ENCODE data around the gene NRCAM. TPM values are rescaled to one million over a fixed set of nuclear protein-coding genes. Genes with fewer than 3 reads are reported as not detected.
"Not testable (repeated sequence)": the region's sequence is repeated elsewhere in the genome, so short reads cannot be mapped to it uniquely, and the experiment has no call there.

The NRCAM gene
- total RNA-seq, 1 experiment from 2014 or later: 2.4 TPM

GRCh38 chr7:108402865-108403264 lies 53.4 kb downstream of the NRCAM start:
- no peak for DNase-seq (ENCODE audit: low spot score)

DNA sequence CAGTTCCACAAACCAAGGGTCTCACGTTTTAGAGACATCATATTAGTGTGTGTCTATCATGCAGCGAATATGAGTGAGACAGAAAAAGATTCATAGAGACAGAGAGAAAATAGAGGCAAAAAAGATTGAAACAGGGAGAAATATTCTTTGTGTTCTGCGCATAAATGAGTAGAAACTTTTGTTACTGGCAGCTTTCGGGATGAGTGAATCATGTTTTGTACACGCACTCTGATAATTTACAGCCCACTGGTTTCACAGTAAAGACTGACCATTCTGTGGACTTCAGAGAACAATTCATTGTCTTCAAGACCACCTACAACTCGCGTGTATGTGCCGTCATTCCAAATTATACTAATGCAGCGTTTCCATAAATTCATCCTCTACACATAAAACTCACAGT lies 60.2 kb downstream of the NRCAM start:
- no peak for DNase-seq (ENCODE audit: low spot score)

DNA sequence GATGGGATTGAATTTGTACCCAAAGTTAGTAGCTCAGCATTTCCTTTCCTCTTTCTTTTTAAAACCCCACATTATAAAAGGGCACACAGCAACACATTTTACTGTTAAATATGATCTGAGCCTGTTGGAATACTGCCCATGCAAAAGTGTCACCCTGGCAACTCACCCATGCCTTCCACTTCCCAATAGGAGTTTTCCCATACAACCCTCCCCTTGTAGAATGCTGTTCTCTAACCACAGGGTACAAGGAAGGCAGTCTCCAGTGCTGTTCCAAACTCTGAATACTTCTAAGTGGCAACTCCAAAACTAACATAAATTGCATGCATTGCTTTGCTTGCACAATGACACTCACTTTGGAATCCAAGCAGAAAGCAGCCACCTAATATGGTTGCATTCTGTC lies 60.8 kb downstream of the NRCAM start:
- no peak for DNase-seq (ENCODE audit: low spot score)

DNA sequence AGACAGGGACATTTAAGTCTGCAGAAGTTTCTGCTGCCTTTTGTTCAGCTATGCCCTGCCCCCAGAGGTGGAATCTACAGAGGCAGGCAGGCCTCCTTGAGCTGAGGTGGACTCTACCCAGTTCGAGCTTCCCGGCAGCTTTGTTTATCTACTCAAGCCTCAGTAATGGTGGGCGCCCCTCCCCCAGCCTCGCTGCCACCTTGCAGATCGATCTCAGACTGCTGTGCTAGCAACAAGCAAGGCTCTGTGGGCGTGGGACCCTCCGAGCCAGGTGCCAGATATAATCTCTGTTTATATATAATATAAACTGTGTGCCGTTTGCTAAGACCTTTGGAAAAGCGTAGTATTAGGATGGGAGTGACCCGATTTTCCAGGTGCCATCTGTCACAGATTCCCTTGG lies 63.1 kb downstream of the NRCAM start:
- not testable (repeated sequence) for DNase-seq (ENCODE audit: low spot score)

DNA sequence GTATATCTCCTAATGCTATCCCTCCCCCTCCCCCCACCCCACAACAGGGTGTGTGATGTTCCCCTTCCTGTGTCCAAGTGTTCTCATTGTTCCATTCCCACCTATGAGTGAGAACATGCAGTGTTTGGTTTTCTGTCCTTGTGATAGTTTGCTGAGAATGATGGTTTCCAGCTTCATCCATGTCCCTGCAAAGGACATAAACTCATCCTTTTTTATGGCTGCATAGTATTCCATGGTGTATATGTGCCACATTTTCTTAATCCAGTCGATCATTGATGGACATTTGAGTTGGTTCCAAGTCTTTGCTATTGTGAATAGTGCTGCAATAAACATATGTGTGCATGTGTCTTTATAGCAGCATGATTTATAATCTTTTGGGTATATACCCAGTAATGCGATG lies 68.5 kb downstream of the NRCAM start:
- DNase-seq (ENCODE audit: low spot score): not testable (repeated sequence)

GRCh38 chr7:108385834-108386422 lies 70.3 kb downstream of the NRCAM start:
- DNase-seq (ENCODE audit: low spot score): no peak

- DNase-seq (ENCODE audit: low spot score): no peak
Measured at GRCh38 chr7:108384716-108385483, 71.3 kb downstream of the NRCAM start.

GRCh38 chr7:108382932-108383331 lies 73.3 kb downstream of the NRCAM start:
- no peak for DNase-seq (ENCODE audit: low spot score)

DNA sequence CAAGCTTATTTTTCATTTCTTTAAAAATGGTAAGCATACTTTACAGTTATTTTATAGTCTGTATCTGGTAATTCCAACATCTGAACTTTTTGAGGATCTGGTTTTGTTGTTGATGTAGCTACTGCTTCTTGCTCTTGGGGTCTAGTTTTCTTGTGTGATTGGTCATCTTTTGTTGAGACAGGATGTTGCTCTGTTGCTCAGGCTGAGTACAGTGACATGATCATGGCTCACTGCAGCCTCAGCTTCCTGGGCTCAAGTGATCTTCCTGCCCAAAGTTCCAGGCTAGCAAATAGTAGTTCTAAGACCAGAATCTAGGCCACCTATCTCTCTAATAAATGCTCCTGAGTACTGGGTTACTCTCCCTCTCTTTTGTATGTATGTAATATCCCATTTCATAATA lies 75.7 kb downstream of the NRCAM start:
- DNase-seq (ENCODE audit: low spot score): no peak

GRCh38 chr7:108376206-108376605 lies 80.0 kb downstream of the NRCAM start:
- no peak for DNase-seq (ENCODE audit: low spot score)

GRCh38 chr7:108375668-108376067 lies 80.6 kb downstream of the NRCAM start:
- DNase-seq (ENCODE audit: low spot score): no peak

DNA sequence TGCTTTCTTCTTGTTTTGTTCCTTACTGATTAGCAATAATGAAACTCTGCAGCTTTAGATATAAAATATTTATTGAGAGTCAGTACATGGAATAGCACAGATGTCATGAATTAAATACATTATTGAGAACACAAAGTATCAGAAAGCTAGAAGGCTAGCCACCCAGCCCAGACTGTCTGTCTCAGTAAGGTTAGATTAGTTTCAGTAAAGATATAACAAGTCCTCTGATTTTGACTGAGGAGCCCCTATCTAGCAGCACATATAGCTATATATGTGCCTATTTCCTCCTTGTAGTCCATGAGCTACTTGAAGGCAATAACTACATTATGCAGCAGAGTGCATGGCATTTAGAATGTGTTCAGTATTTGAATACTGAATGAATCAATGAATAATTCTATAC lies 81.3 kb downstream of the NRCAM start:
- no peak for DNase-seq (ENCODE audit: low spot score)

DNA sequence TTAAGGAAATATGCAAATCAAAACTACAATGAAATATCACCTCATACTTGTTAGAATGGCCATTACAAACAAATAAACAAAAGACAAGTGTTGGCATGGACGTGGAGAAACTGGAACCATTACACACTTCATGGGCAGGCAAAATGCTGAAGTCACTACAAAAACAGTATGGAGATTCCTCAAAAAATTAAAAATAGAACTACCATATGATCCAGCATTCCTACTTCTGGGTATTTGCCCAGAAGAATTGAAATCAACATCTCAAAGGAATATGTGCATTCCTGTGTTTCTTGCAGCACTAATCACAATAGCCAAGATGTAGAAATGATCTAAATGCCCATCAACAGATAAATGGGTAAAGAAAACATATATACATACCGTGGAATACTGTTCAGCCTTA lies 83.6 kb downstream of the NRCAM start:
- no peak for DNase-seq (ENCODE audit: low spot score)

GRCh38 chr7:108370616-108371015 lies 85.6 kb downstream of the NRCAM start:
- DNase-seq (ENCODE audit: low spot score): no peak

GRCh38 chr7:108368466-108368865 lies 87.8 kb downstream of the NRCAM start:
- no peak for DNase-seq (ENCODE audit: low spot score)

- no peak for DNase-seq (ENCODE audit: low spot score)
Measured at GRCh38 chr7:108367946-108368345, 88.3 kb downstream of the NRCAM start.

- no peak for DNase-seq (ENCODE audit: low spot score)
Measured at GRCh38 chr7:108367314-108367713, 88.9 kb downstream of the NRCAM start.

GRCh38 chr7:108363659-108364058 lies 92.6 kb downstream of the NRCAM start:
- no peak for DNase-seq (ENCODE audit: low spot score)

GRCh38 chr7:108360058-108360800 lies 96.0 kb downstream of the NRCAM start:
- no peak for DNase-seq (ENCODE audit: low spot score)

DNA sequence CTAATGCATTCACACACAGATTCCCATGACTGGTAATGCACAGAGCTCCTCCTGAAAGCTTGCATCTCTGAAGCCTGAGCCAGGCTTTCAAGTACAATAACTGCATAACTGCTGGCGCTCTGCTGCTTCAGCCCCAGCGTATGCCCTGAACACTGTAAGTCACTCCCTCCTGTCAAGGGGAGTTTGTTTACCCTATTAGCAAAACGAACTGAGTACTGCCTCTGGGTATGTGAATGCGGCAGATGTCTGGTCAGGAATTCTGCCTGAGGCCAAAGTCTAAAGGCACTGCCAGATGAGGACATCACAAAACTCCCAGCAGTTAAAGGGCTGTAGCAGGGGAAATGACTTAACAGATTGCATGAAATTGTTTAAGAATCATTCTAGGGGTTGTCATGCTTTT lies 97.7 kb downstream of the NRCAM start:
- peak; percentile 53 for DNase-seq (ENCODE audit: low spot score)

- no peak for DNase-seq (ENCODE audit: low spot score)
Measured at GRCh38 chr7:108351729-108352131, 104.5 kb downstream of the NRCAM start.

DNA sequence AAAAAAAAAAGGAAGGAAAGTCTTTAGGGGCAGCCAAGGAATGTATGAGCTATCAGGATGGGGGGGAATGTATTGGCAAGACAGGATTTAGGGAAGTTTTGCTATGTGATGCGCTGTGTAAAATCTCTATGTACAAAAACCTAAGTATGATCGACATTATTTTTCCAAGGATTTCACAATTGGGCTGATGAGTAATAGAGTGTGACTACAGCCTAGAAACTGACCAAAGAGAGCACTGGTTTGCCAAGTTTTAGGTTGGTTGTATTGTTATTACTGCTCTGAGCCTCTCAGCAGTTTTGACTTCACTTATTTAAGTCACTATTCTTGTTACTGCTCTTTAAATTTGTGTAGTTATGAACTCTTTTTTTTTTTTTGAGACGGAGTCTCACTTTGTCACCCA lies 107.3 kb downstream of the NRCAM start:
- no peak for DNase-seq (ENCODE audit: low spot score)

- DNase-seq (ENCODE audit: low spot score): no peak
Measured at GRCh38 chr7:108347616-108348015, 108.6 kb downstream of the NRCAM start.
